Liver (tissue), 9 donors: ENCODE data around the gene IER3IP1. TPM values are rescaled to one million over a fixed set of nuclear protein-coding genes. Genes with fewer than 3 reads are reported as not detected.
"Not testable (repeated sequence)": the region's sequence is repeated elsewhere in the genome, so short reads cannot be mapped to it uniquely, and the experiment has no call there.

Experiments used
- DNase-seq: peaks from one replicate; pipeline ENCODE4 v3.0.0-alpha.2; 2017; ENCODE audit warnings: low spot score
- H3K27ac ChIP-seq, 2 donors: one replicate each; pipeline ENCODE4 v1.7.0; 2013; ENCODE audit warnings: inconsistent platforms in 2 of 2, low read length in 2 of 2, control low read depth in 1 of 2, low read depth in 1 of 2, mild to moderate bottlenecking in 1 of 2
- H3K27me3 ChIP-seq, 4 donors: one replicate each; pipeline versions ENCODE4 v1.6.1 to v1.7.0; 2013; ENCODE audit warnings: low read length in 3 of 4, inconsistent platforms in 1 of 4, mild to moderate bottlenecking in 1 of 4, moderate library complexity in 1 of 4; ENCODE audit not compliant: control insufficient read depth in 4 of 4, insufficient read depth in 4 of 4
- H3K36me3 ChIP-seq, 4 donors: one replicate each; pipeline versions ENCODE4 v1.6.1 to v1.7.0; 2013; ENCODE audit warnings: low read length in 3 of 4, mild to moderate bottlenecking in 3 of 4, low read depth in 1 of 4, moderate library complexity in 1 of 4; ENCODE audit not compliant: control insufficient read depth in 4 of 4, insufficient read depth in 3 of 4
- H3K4me1 ChIP-seq, 4 donors: one replicate each; pipeline versions ENCODE4 v1.6.1 to v1.7.0; 2013; ENCODE audit warnings: low read length in 3 of 4, mild to moderate bottlenecking in 3 of 4, moderate library complexity in 1 of 4; ENCODE audit not compliant: control insufficient read depth in 4 of 4, insufficient read depth in 4 of 4
- H3K4me3 ChIP-seq, 3 donors: one replicate each; pipeline versions ENCODE4 v1.6.1 to v1.7.0; 2013; ENCODE audit warnings: low read length in 3 of 3, control low read depth in 1 of 3, low read depth in 1 of 3, mild to moderate bottlenecking in 1 of 3
- H3K9ac ChIP-seq, 2 donors: one replicate each; pipeline ENCODE4 v1.7.0; 2013; ENCODE audit warnings: low read length in 2 of 2, mild to moderate bottlenecking in 2 of 2, moderate library complexity in 2 of 2, control low read depth in 1 of 2, low read depth in 1 of 2
- H3K9me3 ChIP-seq, 4 donors: one replicate each; pipeline versions ENCODE4 v1.6.1 to v1.7.0; 2013; ENCODE audit warnings: low read length in 3 of 4; ENCODE audit not compliant: control insufficient read depth in 4 of 4
- ATF3 ChIP-seq: IDR thresholded peaks from 2 replicates; pipeline ENCODE4 v1.6.1; 2016; ENCODE audit warnings: antibody characterized with exemption
- CTCF ChIP-seq: fragments of 150-350 bp; IDR thresholded peaks from 2 replicates; pipeline ENCODE4 v1.5.1; 2017; ENCODE audit warnings: improper control_type of control experiment, low read depth, low read length; ENCODE audit not compliant: missing input control
- EGR1 ChIP-seq, 2 donors: IDR thresholded peaks; 2 replicates each; pipeline ENCODE4 v1.6.1; 2016 to 2018; ENCODE audit warnings: antibody characterized with exemption in 2 of 2, low read depth in 2 of 2
- FOXA1 ChIP-seq: IDR thresholded peaks from 2 replicates; pipeline ENCODE4 v1.6.1; 2016; ENCODE audit warnings: antibody characterized with exemption
- FOXA2 ChIP-seq: IDR thresholded peaks from 2 replicates; pipeline ENCODE4 v1.6.1; 2016; ENCODE audit warnings: antibody characterized with exemption
- HNF4A ChIP-seq, 2 donors: conservative IDR thresholded peaks; 2 replicates each; pipeline ENCODE4 v1.6.1; 2016; ENCODE audit warnings: antibody characterized with exemption in 2 of 2, mild to moderate bottlenecking in 2 of 2
- JUND ChIP-seq, 2 donors: IDR thresholded peaks; 2 replicates each; pipeline ENCODE4 v1.6.1; 2016; ENCODE audit warnings: antibody characterized with exemption in 2 of 2
- MAX ChIP-seq: IDR thresholded peaks from 2 replicates; pipeline ENCODE4 v1.6.1; 2016; ENCODE audit warnings: antibody characterized with exemption
- RAD21 ChIP-seq, 2 donors: IDR thresholded peaks; 2 replicates each; pipeline ENCODE4 v1.6.1; 2016; ENCODE audit warnings: antibody characterized with exemption in 2 of 2, mild to moderate bottlenecking in 2 of 2
- RXRA ChIP-seq, 2 donors: IDR thresholded peaks; 2 replicates each; pipeline ENCODE4 v1.6.1; 2017 to 2018; ENCODE audit warnings: antibody characterized with exemption in 2 of 2, mild to moderate bottlenecking in 1 of 2
- SP1 ChIP-seq: IDR thresholded peaks from 2 replicates; pipeline ENCODE4 v1.6.1; 2018; ENCODE audit warnings: antibody characterized with exemption, mild to moderate bottlenecking
- TAF1 ChIP-seq: conservative IDR thresholded peaks from 2 replicates; pipeline ENCODE4 v1.6.1; 2016; ENCODE audit warnings: antibody characterized with exemption, mild to moderate bottlenecking
- YY1 ChIP-seq: IDR thresholded peaks from 2 replicates; pipeline ENCODE4 v1.6.1; 2016; ENCODE audit warnings: antibody characterized with exemption, mild to moderate bottlenecking
- ZBTB33 ChIP-seq: IDR thresholded peaks from 2 replicates; pipeline ENCODE4 v1.6.1; 2016; ENCODE audit warnings: antibody characterized with exemption
- WGBS: extraction: QIAGEN DNeasy Blood & Tissue Kit; methylation state at CpG from one replicate; pipeline ENCODE4 v1.1.7; 2013; 5-methylcytosine and 5-hydroxymethylcytosine counted together
- polyA plus RNA-seq, 2 donors: library from polyadenylated mRNA; stranded (reverse) in 1 of 2; unstranded in 1 of 2; fragments of 200-250 nt in 1 of 2; fragments of >200 nt in 1 of 2; fragmentation: Nextera tagmentation in 1 of 2; extraction: Ambion mirVana in 1 of 2; gene quantifications; one replicate each; pipeline versions ENCODE4 v1.2.1 to v1.2.3, GENCODE V29; 2013 to 2015
- total RNA-seq, 2 donors: library from RNA; depleted of rRNA; stranded (reverse); fragments of >200 nt; gene quantifications; one replicate each; pipeline ENCODE4 v1.2.3, GENCODE V29; 2014
- donor health status: healthy.
- donor health status: healthy.
- donor health status: healthy.
- donor health status: healthy.
- donor health status: healthy.

The IER3IP1 gene
- total and polyA plus RNA-seq, 4 donors: 8.0 to 24.9 (median 11.3) TPM

- 91% methylated on average over 5 of the region's 5 CpGs for WGBS
- no peak for DNase-seq
These were observed 12.9 kb downstream of the IER3IP1 start for GRCh38 chr18:47163241-47163640.

GRCh38 chr18:47160256-47160655 lies 15.9 kb downstream of the IER3IP1 start:
- TF ChIP-seq EGR1 (IDR thresholded peaks at IDR 0.05; ENCODE audit: low read depth in 2 of 2) (no peak), JUND (IDR thresholded peaks at IDR 0.05) (no peak), YY1 (no peak)
- Histone ChIP-seq H3K4me1 (no peaks in the 10 kb centered on the region), H3K9ac (no peak overlapping the region), H3K27me3 (no peaks in the 10 kb centered on the region), H3K4me3 (no peak overlapping the region), H3K36me3 (peaks cover 0 to 3% (median under 1%) of the 10 kb centered on the region in 4 donors), H3K9me3 (no peaks in the 10 kb centered on the region), H3K27ac (no peak overlapping the region)
- 97% methylated on average over 5 of the region's 5 CpGs for WGBS
- DNase-seq: no peak

More at GRCh38 chr18:47163241-47163640, 12.9 kb downstream of the IER3IP1 start:
- TF ChIP-seq ZBTB33 (no peak), CTCF (no peak), FOXA2 (no peak)
- no peaks in the 10 kb centered on the region for H3K27me3 ChIP-seq
- H3K27ac ChIP-seq: no peak overlapping the region
- no peak overlapping the region for H3K4me3 ChIP-seq
- no peak overlapping the region for H3K9ac ChIP-seq
- no peaks in the 10 kb centered on the region for H3K4me1 ChIP-seq
- H3K9me3 ChIP-seq: no peaks in the 10 kb centered on the region
- no peaks in the 10 kb centered on the region for H3K36me3 ChIP-seq

- H3K27me3 ChIP-seq, H3K4me3 ChIP-seq, H3K27ac ChIP-seq, H3K9ac ChIP-seq, H3K9me3 ChIP-seq, H3K4me1 ChIP-seq, DNase-seq: not testable (repeated sequence)
- peaks cover 3 to 11% (median 7%) of the 10 kb centered on the region in 4 donors for H3K36me3 ChIP-seq
- 97% methylated on average over 16 of the region's 16 CpGs for WGBS
These were observed 17.8 kb downstream of the IER3IP1 start for GRCh38 chr18:47158404-47158803.

- DNase-seq: no peak
- no peaks in the 10 kb centered on the region for H3K27me3 ChIP-seq
- no peak overlapping the region for H3K27ac ChIP-seq
- H3K9ac ChIP-seq: no peak overlapping the region
- peaks cover 3 to 11% (median 7%) of the 10 kb centered on the region in 4 donors for H3K36me3 ChIP-seq
- TF ChIP-seq MAX (no peak), YY1 (no peak), RXRA (IDR thresholded peaks at IDR 0.05) (no peak), SP1 (no peak), FOXA2 (no peak), ATF3 (no peak), TAF1 (no peak), CTCF (no peak), FOXA1 (no peak), HNF4A (conservative IDR thresholded peaks at IDR 0.05) (no peak), RAD21 (IDR thresholded peaks at IDR 0.05) (no peak)
- H3K4me3 ChIP-seq: peak overlapping the region in 2 of 3 donors; percentile 75 to 77
- no peaks in the 10 kb centered on the region for H3K9me3 ChIP-seq
- H3K4me1 ChIP-seq: peaks cover 1 to 17% (median 10%) of the 10 kb centered on the region in 4 donors
These were observed 24.7 kb downstream of the IER3IP1 start for GRCh38 chr18:47151439-47151838.
